Fibroblast of skin of abdomen (primary cell): ENCODE data around the gene HDLBP.

ENCODE experiments used
- DNase-seq: peaks from one replicate; pipeline ENCODE4 v3.0.0-alpha.2; 2013

HDLBP gene

GRCh38 chr2:241228081-241228859 is 87.2 kb downstream of the HDLBP start:
- DNase-seq = no peak

GRCh38 chr2:241227594-241227993 is 87.9 kb downstream of the HDLBP start:
- no peak for DNase-seq

GRCh38 chr2:241226723-241227572 is 88.5 kb downstream of the HDLBP start:
- peak; percentile 32 for DNase-seq

GRCh38 chr2:241225983-241226382 is 89.5 kb downstream of the HDLBP start:
- no peak for DNase-seq

GRCh38 chr2:241225545-241225944 is 89.9 kb downstream of the HDLBP start:
- no peak for DNase-seq

- no peak for DNase-seq
Observed at GRCh38 chr2:241224851-241225438, 90.5 kb downstream of the HDLBP start.

- peak; percentile 63 for DNase-seq
Observed at GRCh38 chr2:241224018-241224850, 91.2 kb downstream of the HDLBP start.

GRCh38 chr2:241223211-241224017 is 92.1 kb downstream of the HDLBP start:
- peak; percentile 12 for DNase-seq

- DNase-seq = no peak
Observed at GRCh38 chr2:241219856-241220356, 95.6 kb downstream of the HDLBP start.

- no peak for DNase-seq
Observed at GRCh38 chr2:241219030-241219382, 96.5 kb downstream of the HDLBP start.

GRCh38 chr2:241218131-241219029 is 97.1 kb downstream of the HDLBP start:
- peak; percentile 25 for DNase-seq

GRCh38 chr2:241217320-241218031 is 98.0 kb downstream of the HDLBP start:
- peak; percentile 57 for DNase-seq

- DNase-seq = peak; percentile 45
Observed at GRCh38 chr2:241216211-241216761, 99.2 kb downstream of the HDLBP start.

- DNase-seq = no peak
Observed at GRCh38 chr2:241215421-241215820, 100.1 kb downstream of the HDLBP start.

- DNase-seq = no peak
Observed at GRCh38 chr2:241214766-241215165, 100.7 kb downstream of the HDLBP start.

- no peak for DNase-seq
Observed at GRCh38 chr2:241214209-241214608, 101.3 kb downstream of the HDLBP start.

- DNase-seq = no peak
Observed at GRCh38 chr2:241213567-241213966, 101.9 kb downstream of the HDLBP start.

GRCh38 chr2:241213041-241213440 is 102.4 kb downstream of the HDLBP start:
- DNase-seq = no peak

- DNase-seq = no peak
Observed at GRCh38 chr2:241211276-241211675, 104.2 kb downstream of the HDLBP start.
